SIG-M5 treated with dmso at 0.1 percent for 504 hours (cell line): Measurements from ENCODE around the gene LIG3.
"Not testable (repeated sequence)": the region's sequence is repeated elsewhere in the genome, so short reads cannot be mapped to it uniquely, and the experiment has no call there.

ENCODE experiments used
- DNase-seq: peaks from one replicate; lab custom pipeline; 2025; ENCODE audit not compliant: unreplicated experiment; lab: John Stamatoyannopoulos, UW

The LIG3 gene

GRCh38 chr17:35030780-35031179, 50.5 kb downstream of the LIG3 start:
- DNase-seq, result no peak

DNA sequence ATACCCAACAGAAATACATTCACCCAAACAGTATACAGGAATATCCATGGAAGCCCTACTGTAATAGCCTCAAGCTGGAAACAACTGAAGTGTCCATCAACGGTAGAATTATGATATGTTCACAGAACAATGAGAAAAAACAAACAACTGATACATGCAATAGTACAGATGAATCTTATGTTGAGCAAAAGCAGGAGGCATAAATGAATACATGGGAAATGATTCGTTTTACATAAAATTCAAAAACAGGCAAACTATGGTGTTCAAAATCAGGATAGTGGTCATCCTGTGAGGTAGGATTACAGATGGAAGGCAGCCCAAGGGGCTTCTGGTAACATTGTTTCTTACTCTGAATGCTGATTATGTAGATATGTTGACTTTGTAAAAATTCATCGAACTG, 58.1 kb downstream of the LIG3 start:
- DNase-seq, result no peak

DNA sequence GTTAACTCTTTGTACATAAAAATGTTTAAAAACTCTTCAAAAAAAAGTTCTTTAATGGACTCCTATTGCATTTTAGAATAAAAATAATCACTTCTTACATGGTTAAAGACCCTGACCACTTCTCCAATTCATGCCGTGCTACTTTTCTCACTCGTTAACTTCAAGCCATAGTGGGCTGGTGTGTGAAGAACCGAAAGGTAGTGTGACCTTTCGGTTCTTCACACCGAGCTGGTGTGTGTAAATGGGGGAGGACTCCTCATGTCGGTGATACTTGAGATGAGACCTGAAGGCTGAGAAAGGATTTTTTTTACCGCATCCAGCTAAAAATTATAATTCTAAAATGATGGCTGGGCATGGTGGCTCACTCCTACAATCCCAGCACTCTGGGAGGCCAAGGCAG, 61.1 kb downstream of the LIG3 start:
- DNase-seq, result no peak

GRCh38 chr17:35044181-35044580, 63.9 kb downstream of the LIG3 start:
- DNase-seq, result no peak

DNA sequence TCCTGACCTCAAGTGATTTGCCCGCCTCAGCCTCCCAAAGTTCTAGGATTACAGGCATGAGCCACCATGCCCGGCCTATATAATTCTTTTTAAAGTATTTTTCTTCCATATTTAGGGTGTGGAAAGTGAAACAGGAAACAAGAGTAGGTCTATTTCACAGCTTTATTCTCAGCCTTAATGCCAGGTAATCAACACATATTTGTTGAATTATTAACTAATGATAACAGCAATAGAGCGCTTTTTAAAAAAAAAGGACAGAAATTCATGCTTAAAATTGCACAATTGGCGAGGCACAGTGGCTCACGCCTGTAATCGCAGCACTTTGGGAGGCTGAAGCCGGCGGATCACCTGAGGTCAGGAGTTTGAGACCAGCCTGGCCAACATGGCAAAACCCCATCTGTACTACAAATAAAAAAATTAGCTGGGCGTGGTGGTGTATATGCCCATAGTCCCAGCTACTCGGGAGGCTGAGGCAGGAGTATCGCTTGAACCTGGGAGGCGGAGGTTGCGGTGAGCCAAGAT, 65.2 kb downstream of the LIG3 start:
- DNase-seq, result not testable (repeated sequence)

- DNase-seq, result no peak
Observed at GRCh38 chr17:35046245-35046644, 65.9 kb downstream of the LIG3 start.

DNA sequence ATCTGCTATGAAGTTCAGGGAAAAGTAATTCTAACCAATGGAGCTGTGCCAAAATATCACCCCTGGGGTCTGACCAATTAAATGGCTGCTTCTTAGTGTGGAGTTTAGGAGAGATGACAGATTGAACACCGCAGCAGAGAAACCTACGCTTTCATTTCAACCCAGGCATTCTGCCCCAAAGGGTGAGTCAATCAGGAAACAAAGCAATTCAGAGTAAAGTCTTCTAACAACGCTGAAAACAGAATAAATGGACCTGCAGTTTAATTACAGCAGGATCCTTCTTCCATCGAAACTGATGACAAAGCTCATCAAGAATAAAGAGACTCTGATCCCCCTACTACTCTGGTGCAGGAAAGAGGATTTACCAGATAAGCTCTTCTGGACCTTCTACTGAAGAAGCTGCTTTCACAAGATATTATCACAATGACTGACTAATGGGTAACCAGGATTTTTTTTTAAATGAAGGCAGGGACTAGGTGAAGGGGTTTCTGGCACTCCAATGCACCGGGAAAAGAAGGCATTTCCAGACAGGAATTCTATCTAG, 66.5 kb downstream of the LIG3 start:
- no peak for DNase-seq

- no peak for DNase-seq
Observed at GRCh38 chr17:35048685-35049379, 68.5 kb downstream of the LIG3 start.

DNA sequence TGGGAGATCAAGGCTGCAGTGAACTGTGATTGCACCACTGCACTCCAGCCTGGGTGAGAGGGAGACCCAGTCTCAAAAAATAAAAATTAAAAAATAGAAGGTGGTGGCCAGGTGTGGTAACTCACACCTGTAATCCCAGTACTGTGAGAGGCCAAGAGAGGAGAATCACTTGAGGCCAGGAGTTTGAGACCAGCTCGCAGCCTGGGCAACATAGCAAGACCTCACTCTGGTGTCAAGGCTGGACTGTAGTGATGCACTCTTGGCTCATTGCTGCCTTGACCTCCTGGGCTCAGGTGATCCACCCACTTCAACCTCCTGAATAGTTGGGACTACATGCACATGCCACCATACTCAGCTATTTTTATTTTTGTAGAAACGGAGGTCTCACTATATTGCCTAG, 69.9 kb downstream of the LIG3 start:
- DNase-seq, result no peak

DNA sequence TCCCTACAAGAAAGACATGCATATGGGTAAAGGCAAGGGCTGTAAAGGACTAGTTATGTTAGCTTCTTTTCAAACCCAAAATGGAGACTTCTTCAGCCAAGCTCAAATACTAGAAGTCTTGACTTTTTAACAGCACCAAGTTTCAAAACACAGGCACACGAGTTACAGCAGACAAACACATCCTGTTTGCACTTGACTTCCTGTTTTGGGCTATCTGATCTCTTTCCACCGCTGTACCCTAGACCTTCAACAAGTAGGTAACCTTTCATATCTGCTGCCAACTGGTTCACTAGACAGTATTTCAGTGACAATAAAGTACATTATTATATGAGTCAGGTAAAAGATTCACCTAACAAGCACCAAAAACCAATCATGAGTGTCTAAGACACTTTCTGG, 70.9 kb downstream of the LIG3 start:
- DNase-seq, result peak; percentile 75

- no peak for DNase-seq
Observed at GRCh38 chr17:35051579-35052240, 71.4 kb downstream of the LIG3 start.

GRCh38 chr17:35052241-35052610, 71.9 kb downstream of the LIG3 start:
- no peak for DNase-seq

- no peak for DNase-seq
Observed at GRCh38 chr17:35052780-35053179, 72.5 kb downstream of the LIG3 start.

GRCh38 chr17:35053204-35053603, 72.9 kb downstream of the LIG3 start:
- DNase-seq, result no peak

DNA sequence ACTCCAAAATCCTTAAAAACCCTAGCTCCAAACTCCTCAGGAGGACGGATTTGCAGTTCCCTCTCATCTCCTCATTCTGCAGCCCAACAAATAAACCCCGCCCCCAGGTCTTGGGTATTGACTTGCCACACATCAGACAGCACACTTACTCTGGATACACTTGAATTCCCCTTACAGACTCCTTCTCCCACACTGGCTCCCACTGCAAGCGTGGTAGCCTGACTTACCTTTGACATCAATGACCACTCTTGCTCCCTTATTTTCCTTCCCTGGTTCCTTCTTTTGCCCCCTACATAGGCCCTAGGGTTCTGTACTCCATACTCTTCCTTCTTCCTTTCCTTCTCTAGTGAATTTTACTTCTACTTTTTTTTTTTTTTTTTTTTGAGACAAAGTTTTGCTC, 75.7 kb downstream of the LIG3 start:
- DNase-seq, result no peak

DNA sequence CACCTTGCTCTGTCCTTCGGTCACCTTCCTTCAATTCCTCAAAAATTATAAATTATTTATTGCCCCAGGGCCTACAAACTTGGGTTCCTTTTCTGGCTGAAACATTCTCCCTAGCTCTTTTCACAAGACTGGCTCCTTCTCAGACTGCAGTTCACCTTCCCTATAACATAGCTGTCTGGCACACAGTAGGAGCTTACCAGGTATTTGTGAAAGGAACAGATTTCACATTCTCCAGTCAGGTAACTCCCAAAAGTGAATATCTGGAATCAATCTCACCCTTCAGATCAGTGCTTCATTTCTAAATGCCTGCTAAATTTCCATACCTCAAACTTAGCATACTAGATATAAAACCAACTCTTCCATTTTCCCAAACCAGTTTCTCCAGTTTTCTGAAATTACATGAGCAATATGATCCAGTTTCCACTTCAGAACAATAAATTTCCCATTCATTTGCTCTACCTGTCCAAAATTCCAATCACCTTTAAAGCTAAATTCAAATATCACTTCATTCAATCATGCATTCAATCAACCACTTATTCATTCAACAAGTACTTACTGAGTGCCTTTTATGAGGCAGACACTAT, 77.1 kb downstream of the LIG3 start:
- DNase-seq, result peak; percentile 13
